Measurements from ENCODE around the gene SMYD3. TPM values are rescaled to one million over a fixed set of nuclear protein-coding genes. Genes with fewer than 3 reads are reported as not detected.

The SMYD3 gene
- total RNA-seq, 4 donors from 2014 or later, result 11.6 to 26.9 (median 18.3) TPM

DNA sequence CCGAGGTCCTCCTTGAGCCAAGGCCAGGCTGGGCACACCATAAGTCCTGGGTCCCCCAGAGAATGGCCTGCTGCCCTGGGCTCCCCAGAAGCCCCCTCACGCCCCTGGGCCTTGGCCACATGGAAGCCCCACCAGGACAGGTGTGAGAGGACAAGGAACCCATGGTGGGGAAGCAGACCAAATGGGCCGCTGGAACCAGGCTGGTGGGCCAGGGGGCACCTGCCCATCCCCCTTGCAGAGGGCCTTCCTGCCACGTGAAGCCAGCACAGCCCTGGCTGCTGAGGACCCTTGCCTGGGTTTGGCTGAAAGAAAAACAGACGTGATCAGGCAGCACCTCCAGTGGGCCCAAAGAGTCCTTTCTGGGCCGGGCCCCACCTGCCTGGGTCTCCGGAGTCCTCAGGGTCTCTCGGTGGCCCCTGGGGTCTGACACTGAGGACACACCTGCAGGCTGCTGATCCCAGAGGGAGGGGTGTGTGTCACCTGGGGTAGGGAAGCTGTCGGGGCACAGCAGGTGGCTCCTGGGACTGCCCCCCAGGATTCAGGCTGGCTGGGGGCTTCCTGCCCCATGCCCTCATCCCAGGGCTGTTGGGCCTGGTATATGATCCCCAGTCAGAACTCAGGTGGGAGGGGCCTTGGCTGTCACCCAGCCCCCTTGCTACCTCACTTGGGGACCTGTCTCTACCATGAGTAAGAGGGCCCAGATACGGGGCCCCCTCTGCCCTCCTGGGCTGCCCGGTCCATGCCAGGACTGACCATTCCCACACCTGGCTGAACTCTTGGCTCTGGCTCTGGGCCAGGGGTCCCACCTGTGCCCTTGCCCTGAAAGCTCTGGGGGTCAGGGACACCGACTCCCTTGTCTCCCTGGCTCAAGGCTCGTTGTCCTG, 3.3 kb upstream of the SMYD3 start:
- H3K4me3 ChIP-seq, result no peak overlapping the region
- no peaks in the 10 kb centered on the region for H3K36me3 ChIP-seq
- TF ChIP-seq POLR2AphosphoS5 (IDR thresholded peaks at IDR 0.05) (no peak), EP300 (IDR thresholded peaks at IDR 0.05) (no peak), POLR2A (IDR thresholded peaks at IDR 0.05) (no peak)
- TF ChIP-seq, protein P1, sequence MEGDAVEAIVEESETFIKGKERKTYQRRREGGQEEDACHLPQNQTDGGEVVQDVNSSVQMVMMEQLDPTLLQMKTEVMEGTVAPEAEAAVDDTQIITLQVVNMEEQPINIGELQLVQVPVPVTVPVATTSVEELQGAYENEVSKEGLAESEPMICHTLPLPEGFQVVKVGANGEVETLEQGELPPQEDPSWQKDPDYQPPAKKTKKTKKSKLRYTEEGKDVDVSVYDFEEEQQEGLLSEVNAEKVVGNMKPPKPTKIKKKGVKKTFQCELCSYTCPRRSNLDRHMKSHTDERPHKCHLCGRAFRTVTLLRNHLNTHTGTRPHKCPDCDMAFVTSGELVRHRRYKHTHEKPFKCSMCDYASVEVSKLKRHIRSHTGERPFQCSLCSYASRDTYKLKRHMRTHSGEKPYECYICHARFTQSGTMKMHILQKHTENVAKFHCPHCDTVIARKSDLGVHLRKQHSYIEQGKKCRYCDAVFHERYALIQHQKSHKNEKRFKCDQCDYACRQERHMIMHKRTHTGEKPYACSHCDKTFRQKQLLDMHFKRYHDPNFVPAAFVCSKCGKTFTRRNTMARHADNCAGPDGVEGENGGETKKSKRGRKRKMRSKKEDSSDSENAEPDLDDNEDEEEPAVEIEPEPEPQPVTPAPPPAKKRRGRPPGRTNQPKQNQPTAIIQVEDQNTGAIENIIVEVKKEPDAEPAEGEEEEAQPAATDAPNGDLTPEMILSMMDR (IDR thresholded peaks at IDR 0.05), result no peak
- peaks cover 0 to 24% (median 5%) of the 10 kb centered on the region in 3 donors for H3K4me1 ChIP-seq
- no peaks in the 10 kb centered on the region for H3K27me3 ChIP-seq
- H3K27ac ChIP-seq, result no peak overlapping the region
- no CpG with 5 or more reads among the region's 13 CpGs for WGBS, 2 donors (ENCODE audit: low coverage in 1 of 2)
- H3K9me3 ChIP-seq, result peaks cover 0 to 23% (median 0%) of the 10 kb centered on the region in 3 donors
- no peak for ATAC-seq

DNA sequence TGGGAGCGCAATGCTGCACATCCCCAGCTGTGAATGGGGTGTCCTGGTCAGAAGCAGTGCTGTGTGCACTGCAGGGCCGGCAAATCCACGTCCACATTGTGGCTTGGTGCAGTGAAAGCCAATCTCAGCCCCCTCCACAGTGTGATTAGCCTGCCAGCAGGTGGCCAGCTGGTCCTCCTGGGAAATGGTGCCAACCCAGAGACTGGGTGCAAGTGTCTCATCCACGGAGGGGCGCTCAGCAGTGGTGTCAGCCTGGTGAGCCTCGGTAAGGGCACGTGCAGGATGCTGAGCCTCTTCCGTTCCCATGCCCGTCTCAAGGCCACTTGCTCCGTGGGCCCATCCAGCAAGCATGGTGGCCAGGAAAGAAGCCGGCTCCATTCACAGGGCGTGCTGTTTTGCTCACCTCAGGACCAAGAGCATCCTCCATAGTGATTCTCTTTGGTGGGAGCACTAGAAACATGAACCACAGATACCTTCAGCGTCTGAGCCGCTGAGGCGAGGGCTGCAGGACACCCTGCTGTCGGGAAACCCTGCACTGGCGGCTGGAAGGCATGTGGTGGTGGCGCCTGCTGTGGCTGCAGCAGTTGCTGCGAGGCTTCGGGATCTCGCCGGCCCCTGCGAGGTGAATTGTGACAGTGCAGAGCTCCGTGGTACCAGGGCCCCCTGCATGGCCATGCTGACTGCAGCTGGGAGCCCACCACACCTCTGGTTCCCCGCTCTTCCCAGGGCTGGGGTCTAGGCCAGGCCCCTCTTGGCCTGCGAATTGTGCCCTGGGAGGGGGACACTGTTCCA, 2.0 kb upstream of the SMYD3 start:
- 95% methylated on average over 4 of the region's 26 CpGs; no CpG with 5 or more reads in 1 of the 2 donors for WGBS, 2 donors (ENCODE audit: low coverage in 1 of 2)
- no peaks in the 10 kb centered on the region for H3K36me3 ChIP-seq
- H3K27ac ChIP-seq, result peak overlapping the region in 1 of 4 donors; percentile 78
- ATAC-seq, result no peak
- no peak overlapping the region for H3K4me3 ChIP-seq
- H3K4me1 ChIP-seq, result peaks cover 0 to 28% (median 5%) of the 10 kb centered on the region in 3 donors
- no peak for TF ChIP-seq POLR2A (IDR thresholded peaks at IDR 0.05)
- H3K27me3 ChIP-seq, result no peaks in the 10 kb centered on the region
- peaks cover 0 to 10% (median 0%) of the 10 kb centered on the region in 3 donors for H3K9me3 ChIP-seq

DNA sequence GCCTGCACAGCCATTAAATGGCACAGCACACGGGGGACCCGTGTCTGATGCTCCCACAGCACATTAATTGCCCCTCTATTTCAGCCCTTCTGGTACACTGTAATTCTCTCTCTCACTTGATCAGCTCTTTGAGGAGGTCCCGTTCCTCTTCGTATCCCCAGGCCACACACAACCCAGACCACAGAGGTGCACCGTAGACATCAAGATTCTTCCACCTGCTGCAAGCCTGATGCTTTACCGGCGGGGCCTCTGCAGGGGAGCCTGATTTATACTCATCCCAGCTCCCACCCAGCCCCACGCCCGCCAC, 759 bp downstream of the SMYD3 start:
- no peaks in the 10 kb centered on the region for H3K9me3 ChIP-seq
- no peak for TF ChIP-seq POLR2AphosphoS5 (IDR thresholded peaks at IDR 0.05)
- no peak for TF ChIP-seq EP300 (IDR thresholded peaks at IDR 0.05)
- TF ChIP-seq POLR2A (IDR thresholded peaks at IDR 0.05), result no peak
- TF ChIP-seq, protein P1 (IDR thresholded peaks at IDR 0.05), result no peak
- ATAC-seq, result no peak
- peak overlapping the region; percentile 54 to 93 for H3K4me3 ChIP-seq
- H3K36me3 ChIP-seq, result no peaks in the 10 kb centered on the region
- peak overlapping the region in 2 of 4 donors; percentile 78 to 83 for H3K27ac ChIP-seq
- no peaks in the 10 kb centered on the region for H3K27me3 ChIP-seq
- WGBS, 2 donors (ENCODE audit: low coverage in 1 of 2), result 0 to 8% methylated on average over 5 of the region's 9 CpGs
- H3K4me1 ChIP-seq, result peaks cover 0 to 28% (median 5%) of the 10 kb centered on the region in 3 donors

GRCh38 chr1:246503341-246503740, 3.7 kb downstream of the SMYD3 start:
- ATAC-seq, result no peak
- Histone ChIP-seq H3K36me3 (no peaks in the 10 kb centered on the region), H3K4me3 (no peak overlapping the region), H3K27ac (no peak overlapping the region), H3K27me3 (no peaks in the 10 kb centered on the region), H3K9me3 (no peaks in the 10 kb centered on the region), H3K4me1 (peaks cover 0 to 28% (median 5%) of the 10 kb centered on the region in 3 donors)
- 70 to 73% methylated on average over 5 to 6 of the region's 7 CpGs for WGBS, 2 donors (ENCODE audit: low coverage in 1 of 2)
- no peak for TF ChIP-seq POLR2A (IDR thresholded peaks at IDR 0.05)
- TF ChIP-seq, protein P1 (IDR thresholded peaks at IDR 0.05), result no peak
- no peak for TF ChIP-seq EP300 (IDR thresholded peaks at IDR 0.05)
- TF ChIP-seq POLR2AphosphoS5 (IDR thresholded peaks at IDR 0.05), result no peak

GRCh38 chr1:246497331-246497915, 9.7 kb downstream of the SMYD3 start:
- TF ChIP-seq POLR2AphosphoS5 (IDR thresholded peaks at IDR 0.05), result no peak
- no peak for TF ChIP-seq EP300 (IDR thresholded peaks at IDR 0.05)
- TF ChIP-seq, protein P1 (IDR thresholded peaks at IDR 0.05), result peak; percentile 65 to 83 (median 72)
- TF ChIP-seq POLR2A (IDR thresholded peaks at IDR 0.05), result no peak
- Histone ChIP-seq H3K9me3 (no peaks in the 10 kb centered on the region), H3K36me3 (no peaks in the 10 kb centered on the region), H3K4me3 (no peak overlapping the region), H3K27me3 (no peaks in the 10 kb centered on the region), H3K27ac (no peak overlapping the region), H3K4me1 (peaks cover 0 to 4% (median 1%) of the 10 kb centered on the region in 3 donors)
- ATAC-seq, result no peak
- 50% methylated on average over 2 of the region's 2 CpGs for WGBS, 2 donors (ENCODE audit: low coverage in 1 of 2)

Measured in gastroesophageal sphincter (tissue), 4 donors.